Measurements from ENCODE around the gene IMPA2.

The IMPA2 gene

DNA sequence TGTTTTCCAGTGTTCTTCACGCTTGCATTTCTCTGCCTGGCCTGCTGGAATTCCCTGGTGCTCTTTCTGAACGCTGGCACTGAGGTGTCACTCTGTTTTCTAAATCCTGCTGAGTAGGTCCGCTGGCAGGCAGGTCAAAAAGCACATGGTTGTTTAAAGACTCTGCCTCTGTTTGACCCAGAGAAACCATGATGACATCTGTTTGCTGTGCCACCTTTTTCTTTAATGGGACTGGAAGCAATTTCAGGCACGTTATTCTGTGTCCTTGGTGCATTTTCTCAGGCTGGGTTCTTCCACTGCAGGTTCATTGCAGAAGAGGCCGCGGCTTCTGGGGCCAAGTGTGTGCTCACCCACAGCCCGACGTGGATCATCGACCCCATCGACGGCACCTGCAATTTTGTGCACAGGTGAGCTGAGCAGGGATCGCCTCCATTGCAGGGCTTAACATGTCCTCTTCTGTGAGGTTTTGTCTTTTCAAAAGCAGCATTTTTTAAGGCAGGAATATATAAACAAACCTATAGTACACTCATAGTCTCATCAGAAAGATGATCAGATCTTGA is 28.4 kb downstream of the IMPA2 start:
- no peak for DNase-seq

DNA sequence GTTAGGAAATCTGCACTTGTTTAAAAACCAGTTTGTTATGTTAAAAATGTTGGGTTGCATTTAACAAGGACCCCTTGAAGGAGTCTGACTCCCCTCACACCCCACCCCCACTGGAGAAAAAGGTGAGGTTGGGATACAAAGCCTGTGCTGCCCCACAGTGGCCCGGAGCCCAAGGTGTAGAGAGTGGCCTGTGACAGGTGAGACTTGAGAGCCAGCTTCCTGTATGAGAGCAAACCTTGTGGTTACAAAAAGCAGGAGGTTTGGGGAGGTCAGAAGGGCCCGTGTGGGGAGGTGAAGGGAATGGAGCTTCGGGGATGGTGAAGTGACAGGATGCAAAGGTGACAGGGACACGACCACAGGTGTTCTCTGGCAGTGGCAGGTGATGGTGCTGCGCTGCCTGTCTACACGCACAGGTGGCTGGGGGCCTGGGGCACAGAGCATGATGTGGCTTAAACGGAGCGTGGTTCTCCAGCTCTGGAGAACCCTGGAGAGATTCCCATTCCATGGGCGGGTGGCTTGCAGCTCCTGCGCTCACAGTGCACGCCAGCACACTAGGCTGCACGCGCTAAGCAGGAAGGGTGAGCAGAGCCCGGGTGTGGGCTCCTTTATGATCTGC is 29.0 kb downstream of the IMPA2 start:
- DNase-seq = no peak

DNA sequence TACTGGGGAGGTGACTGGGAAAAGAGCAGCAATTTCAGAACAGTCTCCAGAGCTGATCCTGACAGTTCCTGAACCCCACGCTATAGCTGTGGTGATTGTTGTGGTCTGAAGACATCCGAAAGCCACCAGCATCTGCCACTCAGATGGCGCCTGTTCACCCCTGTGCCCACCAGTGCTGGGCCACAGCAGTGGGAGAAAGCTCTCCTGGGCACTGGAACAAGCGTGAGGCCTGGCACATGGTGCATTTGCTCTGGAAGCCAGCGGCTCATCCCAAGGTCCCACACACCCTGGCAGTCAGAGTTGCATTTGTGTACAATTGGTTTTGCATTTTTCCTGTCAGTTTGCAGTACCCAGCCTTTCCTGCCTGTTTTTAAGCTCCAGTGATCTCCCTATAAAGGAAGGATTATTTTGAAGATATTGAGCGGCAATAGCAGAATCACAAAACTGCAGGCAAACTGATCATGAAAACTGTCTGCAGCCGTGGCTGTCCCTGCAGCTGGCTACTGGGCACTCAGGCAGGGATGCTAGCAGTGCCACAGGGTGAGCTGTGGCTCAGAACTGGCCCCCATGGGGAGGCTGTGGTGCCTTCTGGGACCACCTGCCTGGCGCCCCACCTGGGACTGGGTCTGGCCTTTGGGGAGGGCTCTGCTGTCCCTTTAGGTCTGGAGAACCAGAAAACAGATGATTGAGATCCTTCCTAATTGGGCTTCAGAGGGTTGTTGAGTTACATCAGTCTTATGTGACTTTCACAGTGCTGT is 30.1 kb downstream of the IMPA2 start:
- no peak for DNase-seq

DNA sequence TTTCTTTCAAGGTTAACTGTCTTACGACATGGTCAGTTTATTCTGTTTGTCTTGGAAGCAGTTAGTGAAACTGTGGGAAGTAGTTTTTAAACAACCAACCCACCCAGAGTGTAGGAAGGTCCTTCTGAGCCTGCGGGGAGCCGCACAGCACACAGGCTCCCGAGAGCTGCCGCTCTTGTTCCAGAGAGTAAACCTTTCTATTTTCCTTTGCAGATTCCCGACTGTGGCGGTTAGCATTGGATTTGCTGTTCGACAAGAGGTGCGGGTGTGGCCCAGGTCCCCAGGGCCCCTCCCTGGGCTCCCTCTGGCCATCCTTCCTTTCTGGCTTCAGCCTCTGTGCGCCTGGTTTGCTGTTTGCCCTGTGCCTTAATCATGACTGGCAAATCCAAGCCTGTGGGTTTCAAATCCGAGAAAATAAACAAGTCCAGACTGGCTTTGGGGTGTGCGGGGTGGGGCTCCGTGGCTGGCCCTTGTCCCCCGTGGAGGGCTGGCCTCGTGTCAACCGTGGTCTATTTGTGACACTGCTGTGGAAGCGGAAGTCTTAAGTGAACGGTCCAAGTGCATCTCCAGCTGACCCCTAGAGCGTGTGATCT is 30.7 kb downstream of the IMPA2 start:
- DNase-seq = no peak

DNA sequence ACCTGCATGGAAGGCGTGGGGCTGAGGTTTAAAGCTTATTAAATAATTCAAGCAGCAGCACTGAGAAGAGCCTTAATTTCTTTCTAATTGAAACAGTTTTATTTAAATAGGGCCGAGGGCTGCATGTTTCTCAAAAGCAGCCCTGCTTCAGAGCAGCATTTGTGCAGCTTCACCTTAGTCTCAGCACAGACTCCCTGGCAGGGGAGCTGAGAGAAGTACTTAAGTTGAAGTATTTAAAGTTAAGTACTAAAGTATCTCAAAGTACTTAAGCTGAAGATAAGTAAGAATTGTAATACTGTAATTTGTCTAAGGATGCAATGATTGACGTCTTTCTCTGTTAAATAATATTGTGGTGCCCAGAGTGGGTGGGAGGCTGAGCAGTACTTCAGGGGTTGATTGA is 31.4 kb downstream of the IMPA2 start:
- DNase-seq = no peak

DNA sequence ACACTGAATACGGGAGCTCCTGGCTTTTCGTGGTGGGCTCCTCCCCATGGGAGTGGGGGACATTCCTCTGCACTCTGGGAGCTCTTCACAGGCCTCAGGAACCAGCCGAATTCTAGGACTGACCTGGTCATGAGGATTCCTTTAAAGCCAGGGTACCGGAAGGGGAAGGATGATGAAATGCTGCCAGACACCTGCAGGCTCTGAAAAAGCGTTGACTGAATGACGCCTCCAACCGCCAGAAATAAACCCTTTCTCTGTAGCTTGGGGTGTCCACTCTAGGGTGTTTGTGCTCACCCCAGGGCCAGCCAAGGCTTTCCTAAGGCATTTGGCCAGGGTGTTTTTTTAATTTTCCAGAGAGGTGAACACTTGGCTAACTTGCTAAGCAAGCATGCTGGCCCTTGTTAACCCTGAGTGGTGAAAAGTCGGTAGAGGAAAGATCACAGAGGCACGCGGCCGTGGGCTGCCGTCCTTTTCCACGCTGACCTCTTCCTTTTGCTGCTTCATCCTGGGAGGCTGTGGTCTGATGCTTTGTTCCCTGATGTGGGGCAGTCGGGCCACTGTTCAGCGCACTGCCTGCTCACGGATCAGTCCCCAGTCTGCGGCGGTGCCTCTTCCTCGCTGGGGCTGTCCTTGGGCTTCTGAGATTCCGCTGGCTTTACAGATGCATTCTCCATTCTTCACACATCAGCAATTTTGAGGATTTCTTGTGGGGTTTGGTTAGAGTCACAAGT is 32.0 kb downstream of the IMPA2 start:
- no peak for DNase-seq

DNA sequence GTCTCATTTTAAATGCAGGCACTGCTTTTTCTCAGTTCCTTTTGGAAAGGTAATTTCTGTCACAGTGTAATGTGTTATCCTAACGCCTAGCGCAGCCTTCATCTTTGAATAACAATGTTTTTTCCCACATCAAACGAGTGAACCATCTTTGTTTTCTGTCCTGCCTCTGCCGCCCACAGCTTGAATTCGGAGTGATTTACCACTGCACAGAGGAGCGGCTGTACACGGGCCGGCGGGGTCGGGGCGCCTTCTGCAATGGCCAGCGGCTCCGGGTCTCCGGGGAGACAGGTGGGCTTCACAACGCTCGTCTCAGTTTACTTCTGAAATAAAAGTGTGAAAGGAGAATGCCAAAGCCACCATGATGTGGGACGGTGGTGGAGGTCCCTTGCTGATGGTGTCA is 32.8 kb downstream of the IMPA2 start:
- DNase-seq = no peak

DNA sequence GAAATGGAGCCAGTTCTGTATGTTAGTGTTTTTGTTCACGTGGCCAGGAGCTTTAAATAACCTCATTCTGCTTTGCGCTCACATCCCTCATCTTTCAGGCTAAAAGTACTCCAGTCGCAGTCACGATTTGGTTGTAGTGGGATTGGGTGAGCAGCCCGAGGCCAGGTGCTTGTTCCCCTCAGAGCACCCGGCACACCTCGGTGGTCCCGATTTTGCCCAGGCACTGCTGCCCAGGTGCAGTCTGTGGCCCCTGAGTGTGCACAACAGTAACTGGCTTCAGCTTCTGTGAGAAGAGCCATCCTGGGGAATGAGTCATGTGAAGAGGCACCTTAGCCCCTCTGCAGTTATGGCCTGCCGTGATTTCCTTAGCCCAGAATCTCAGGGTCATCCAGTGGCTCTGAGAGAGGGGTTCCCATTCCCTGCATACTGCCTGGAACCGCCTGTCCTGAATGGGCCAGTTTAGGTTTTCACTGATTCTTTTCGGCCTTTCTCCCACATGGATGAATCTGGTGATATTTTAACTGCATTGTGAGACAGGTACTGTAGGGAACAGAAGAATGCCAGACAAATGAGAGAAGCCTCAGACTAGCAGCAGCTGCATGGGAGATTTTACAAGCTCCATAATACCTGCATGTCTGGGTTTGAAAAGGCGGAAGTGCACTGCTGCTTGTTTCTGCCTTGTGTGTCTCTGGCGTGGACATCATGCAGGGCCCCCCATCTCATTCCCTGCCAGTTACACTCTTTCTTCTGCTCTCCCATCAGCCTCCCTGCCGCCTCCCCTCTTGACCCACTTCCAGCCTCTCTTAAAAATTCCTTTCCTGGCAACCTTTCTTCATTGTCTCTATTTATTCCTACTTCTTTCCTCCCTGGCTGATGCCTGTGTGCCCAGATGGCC is 33.5 kb downstream of the IMPA2 start:
- no peak for DNase-seq

DNA sequence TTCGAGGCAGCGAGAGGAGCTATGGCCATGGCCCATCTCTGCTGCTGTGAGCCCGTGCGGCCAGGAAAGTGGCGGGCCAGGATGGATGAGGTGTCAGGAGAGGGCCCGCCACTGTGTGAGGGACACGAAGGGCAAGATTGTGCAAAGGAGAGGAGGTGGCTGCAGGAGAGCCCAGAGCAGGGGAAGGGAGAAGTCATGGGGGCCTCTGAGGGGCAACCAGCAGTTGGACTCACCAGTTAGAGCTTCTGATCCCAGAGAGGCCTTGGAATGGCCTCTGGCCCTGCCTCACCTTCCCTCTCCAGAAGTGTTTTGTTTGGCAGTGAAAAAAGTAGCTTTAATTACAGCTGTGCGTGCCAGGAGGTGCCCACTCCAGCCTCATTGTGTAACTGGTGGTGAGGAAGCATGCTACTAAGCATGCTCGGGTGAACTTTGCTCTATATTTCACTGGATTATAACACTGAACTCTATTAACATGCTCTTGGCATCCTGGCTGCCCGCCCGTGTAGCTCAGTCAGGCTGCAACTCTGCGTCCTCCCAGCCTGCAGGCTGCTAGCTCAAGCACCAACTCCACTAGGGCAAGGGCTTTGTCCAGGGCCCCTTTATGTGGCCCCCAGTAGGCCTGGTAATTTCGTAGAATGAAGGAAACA is 34.2 kb downstream of the IMPA2 start:
- DNase-seq = no peak

DNA sequence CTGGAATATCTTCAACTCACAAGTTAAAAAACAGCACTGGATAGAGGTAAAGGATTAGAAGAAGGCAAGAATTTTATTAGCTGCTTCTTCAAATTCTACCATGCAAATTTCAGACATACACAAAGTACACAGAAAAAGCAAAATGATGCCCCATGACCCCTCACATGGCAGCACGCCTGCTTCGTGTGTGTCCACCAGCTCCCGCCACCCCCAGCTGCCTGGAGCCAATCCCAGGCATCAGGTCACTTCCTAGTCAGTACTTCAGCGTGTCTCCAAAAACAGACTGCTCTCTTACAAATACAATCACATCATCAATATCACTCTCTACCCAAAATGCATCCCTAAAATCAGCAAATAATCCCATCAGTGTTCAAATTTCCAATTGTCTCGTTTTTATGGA is 35.8 kb downstream of the IMPA2 start:
- no peak for DNase-seq

DNA sequence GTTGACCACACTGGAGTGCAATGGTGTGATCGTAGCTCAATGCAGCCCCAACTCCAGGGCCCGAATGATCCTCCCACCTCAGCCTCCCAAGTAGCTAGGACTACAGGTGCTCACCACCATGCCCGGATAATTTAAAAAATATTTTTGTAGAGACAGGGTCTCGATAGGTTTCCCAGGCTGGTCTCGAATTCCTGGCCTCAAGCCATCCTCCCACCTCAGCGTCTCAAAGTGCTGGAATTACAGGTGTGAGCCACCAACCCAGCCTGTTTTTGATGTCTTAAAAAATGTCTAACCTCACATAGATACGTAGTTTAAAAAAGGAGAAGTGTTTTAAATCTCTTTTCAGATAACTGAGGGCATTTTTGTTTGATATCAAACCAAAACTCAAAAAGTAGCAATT is 37.6 kb downstream of the IMPA2 start:
- no peak for DNase-seq

DNA sequence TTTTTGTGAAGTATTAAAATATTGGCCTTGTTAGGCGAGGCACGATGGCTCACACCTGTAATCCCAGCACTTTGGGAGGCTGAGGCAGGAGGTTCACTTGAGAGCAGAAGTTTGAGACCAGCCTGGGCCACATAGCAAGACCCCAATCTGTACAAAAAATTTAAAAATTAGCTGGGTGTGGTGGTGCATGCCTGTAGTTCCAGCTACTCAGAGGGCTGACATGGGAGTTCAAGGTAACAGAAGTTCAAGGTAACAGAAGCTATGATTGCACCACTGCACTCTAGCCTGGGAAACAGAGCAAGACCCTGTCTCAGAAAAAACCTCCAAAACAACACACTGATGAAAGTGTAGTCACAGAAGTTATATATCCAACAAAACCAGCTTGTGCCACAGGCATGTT is 39.8 kb downstream of the IMPA2 start:
- no peak for DNase-seq

DNA sequence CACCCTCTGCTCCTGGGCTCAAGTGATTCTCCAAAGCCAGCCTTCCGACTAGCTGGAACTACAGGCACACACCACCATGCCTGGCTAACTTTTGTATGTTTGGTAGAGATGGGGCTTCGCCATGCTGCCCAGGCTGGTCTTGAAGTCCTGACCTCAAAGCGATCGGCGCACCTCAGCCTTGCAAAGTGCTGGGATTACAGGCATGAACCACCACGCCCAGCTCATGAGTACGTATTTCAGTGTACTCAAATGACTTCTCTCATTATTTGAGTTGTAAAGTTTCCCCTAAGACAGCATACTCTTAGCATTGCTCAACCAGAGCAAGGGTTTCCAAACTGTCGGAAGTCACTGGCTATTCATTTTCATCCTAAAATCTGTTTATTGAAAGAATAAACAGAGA is 40.3 kb downstream of the IMPA2 start:
- DNase-seq = no peak

DNA sequence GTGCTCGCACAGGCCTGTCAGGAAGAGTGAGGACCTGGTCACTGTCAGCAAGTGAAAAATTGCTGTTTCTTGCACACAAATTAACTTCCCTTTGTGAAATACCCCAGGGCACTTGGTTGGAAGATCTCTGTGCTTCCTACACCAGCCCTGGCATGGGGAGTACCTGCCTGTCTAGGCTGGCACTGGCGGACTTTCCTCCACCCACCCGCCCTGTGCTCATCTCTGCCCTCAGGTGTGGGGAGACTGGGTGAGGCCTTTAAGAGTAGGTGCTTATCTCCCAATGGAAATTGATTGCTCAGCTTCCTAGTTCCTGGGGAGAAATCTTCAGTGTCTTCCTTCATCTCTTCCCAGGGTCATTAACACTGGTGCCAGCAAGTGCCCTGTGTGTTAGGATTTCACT is 42.1 kb downstream of the IMPA2 start:
- no peak for DNase-seq

DNA sequence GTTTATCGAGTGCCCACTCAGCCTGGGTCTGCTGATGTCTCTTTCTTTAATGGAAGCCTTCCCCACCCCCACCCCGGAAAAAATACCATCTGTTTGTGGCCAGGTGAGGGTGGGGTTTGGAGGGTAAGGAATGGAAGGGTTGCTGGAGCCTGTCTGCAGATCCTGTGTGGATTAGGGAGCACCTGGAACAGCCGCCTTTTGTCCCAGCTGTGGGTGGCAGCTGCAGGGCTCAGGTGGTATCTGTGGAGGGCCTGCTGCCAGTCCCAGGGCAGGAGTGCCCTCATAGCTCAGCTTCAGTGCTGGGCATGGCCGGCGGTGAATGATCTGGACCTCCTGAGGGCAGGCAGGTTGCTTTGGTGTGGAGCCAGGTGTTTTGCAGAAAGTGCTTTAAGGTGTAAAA is 45.3 kb downstream of the IMPA2 start:
- no peak for DNase-seq

DNA sequence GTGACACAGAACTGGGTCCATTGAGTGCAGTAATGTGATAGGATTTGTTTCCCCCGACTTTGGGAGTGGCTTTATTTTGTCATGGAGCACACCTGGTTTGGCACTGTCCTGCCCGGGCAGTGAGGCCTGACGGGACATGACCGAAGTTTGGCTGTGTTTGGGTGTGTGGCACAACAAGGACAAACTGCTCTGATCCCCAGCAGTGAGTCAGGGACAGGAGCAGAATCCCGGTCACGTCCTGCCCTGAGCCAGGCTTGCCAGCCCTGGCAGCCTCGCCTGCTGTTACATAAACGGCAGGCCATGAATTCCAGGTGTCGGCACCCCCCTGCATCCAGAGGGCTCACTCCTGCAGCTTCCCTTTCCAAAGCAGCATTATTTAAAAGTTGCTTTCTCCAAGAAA is 45.7 kb downstream of the IMPA2 start:
- DNase-seq = no peak

DNA sequence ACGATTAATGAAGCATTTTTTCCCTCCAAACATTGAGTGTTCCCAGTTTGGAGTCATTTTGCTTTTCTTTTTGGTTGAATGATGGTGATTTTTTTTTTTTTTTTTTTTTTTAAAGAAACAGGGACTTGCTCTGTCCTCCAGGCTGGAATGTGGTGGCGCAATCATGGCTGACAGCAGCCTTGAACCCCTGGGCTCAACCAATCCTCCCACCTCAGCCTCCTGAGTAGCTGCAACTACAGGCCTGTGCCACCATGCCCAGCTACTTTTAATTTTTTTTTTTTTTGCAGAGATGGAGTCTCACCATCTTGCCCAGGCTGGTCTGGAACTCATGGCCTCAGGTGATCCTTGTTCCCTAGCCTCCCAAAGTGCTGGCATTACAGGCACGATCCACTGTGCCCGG is 46.2 kb downstream of the IMPA2 start:
- no peak for DNase-seq

DNA sequence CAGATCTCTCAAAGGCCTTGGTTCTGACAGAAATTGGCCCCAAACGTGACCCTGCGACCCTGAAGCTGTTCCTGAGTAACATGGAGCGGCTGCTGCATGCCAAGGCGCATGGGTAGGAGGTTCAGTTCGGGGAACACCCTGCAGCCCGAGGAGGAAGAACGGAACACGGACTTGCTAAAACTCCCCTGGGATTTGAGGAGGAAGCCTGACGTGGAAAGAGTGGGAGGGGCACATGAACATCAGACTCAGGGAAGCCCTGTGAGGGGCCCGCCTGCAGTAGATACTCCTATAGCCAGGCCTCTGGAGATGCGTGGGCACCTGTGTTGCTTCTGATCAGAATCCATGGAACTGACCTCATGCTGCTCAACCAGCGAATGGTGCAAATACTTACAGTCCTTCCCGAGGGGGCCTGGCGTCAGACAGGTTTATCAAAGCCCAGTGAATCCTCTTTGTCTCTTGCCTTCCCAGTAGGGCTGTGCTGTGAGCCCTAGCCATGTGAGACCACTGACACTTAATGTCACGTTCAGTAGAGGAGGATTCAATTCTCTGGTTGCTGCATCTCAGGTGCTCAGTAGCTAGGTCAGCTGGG is 46.8 kb downstream of the IMPA2 start:
- DNase-seq = no peak

DNA sequence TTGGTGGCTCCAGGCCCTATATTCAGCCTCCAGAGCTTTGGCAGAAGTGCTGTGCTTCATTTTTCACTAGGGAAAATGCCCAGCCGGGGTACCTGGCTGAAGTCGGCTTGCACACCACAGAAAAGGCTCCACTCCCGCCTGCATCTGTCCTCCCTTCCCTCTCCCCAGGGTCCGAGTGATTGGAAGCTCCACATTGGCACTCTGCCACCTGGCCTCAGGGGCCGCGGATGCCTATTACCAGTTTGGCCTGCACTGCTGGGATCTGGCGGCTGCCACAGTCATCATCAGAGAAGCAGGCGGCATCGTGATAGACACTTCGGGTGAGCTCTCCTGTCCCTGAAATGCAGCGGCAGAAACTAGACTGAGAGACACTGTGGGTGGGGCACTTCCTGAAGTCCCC is 47.4 kb downstream of the IMPA2 start:
- no peak for DNase-seq

DNA sequence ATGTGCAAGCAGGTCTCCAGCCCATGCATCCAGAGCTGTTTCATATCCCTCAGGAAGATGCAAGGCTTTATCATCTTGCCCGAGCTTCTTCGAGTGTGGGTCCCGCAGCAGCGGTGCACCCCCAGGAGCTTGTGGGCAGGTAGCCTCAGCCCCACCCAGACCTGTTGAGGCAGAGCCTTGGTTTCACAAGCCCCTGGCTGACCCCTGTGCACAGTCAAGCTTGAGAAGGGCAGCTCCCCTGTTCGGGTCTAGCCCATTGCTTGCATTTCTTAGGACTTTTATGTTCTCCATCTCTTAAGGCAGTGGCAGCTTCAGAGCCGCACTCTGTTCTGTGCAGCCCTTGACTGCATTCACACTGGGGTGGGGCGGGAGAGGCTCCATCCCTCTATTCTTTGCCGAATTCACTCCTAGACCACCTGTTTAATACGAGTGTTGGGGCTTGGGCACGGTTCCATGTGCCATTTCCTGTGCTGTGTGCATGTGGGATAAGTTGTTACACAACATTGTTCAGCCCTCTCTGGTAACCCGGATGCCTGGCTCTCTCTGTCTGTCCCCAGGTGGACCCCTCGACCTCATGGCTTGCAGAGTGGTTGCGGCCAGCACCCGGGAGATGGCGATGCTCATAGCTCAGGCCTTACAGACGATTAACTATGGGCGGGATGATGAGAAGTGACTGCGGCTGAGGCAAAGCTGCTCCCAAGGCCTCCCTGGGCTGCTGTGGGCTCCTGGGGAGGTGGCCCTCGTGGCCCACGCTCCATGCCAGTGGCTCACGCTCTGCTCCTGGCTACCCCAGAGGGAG is 48.7 kb downstream of the IMPA2 start:
- no peak for DNase-seq

DNA sequence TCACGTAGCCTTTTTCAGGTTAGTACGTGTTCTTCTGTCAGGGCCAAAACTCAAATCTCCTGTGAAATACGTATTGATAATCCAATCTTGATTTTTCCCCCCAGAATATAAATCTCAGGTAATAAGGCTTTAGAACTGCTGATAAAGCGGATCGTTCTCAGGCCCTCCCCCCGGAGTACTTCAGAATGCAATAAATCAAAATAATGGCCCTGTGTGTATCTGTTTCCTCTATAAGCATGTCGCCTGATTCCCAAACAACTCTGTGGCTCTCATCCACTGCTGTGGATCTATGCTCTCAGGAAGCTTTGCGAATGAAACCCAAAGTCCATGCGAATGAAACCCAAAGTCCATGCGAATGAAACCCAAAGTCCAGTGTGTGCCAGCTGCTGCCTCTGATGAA is 49.4 kb downstream of the IMPA2 start:
- DNase-seq = no peak
